Measurements from ENCODE around the gene PLXNA4.

DNA sequence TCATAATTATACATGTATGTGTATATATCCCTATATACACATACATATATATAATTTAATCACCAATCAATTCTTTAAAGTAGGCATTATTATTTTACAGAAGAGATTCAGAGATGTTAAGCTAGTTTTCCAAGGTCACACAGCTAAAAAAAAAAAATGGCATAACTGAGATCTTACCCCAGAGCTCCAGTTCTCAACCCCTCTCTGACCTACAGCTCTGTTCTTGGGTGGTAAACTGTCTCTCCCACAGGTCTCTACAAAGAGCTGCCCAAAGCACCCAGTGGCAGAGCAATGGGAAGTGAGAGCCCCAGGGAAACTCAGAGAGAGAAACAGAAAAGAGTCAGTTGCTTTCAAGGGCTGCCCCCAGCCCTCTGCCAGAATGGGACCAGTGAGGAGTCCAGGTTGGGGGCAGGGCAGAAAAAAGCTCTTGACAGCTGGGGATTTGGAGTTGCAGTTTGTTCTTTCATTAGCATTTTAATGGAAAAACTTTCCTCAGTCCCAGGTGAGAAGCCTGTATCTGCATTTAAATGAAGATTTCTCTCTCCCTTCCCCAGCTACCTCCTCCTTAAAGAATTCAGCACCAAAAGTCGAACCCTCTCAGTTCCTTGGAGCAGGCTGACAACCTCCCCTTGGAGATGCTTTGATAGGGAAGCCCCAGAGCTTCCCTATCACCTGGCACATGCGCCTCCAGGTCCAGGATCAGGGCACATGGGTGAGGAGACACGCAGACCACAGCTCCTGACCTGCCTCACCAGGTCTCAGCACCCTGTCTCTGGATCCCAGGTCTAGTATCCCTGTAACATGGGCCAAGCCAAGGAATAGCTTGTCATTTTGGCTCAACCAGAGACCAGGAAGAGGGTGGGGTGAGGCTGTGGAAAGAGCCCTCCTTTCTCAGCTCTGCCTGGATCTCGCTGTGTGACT, 388.1 kb downstream of the PLXNA4 start:
- TF ChIP-seq MXD4 (CRISPR knock-in tag; IDR thresholded peaks at IDR 0.05; ENCODE audit: borderline replicate concordance): no peak
- TF ChIP-seq, protein P1, sequence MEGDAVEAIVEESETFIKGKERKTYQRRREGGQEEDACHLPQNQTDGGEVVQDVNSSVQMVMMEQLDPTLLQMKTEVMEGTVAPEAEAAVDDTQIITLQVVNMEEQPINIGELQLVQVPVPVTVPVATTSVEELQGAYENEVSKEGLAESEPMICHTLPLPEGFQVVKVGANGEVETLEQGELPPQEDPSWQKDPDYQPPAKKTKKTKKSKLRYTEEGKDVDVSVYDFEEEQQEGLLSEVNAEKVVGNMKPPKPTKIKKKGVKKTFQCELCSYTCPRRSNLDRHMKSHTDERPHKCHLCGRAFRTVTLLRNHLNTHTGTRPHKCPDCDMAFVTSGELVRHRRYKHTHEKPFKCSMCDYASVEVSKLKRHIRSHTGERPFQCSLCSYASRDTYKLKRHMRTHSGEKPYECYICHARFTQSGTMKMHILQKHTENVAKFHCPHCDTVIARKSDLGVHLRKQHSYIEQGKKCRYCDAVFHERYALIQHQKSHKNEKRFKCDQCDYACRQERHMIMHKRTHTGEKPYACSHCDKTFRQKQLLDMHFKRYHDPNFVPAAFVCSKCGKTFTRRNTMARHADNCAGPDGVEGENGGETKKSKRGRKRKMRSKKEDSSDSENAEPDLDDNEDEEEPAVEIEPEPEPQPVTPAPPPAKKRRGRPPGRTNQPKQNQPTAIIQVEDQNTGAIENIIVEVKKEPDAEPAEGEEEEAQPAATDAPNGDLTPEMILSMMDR (IDR thresholded peaks at IDR 0.05): no peak
- TF ChIP-seq, protein P2, sequence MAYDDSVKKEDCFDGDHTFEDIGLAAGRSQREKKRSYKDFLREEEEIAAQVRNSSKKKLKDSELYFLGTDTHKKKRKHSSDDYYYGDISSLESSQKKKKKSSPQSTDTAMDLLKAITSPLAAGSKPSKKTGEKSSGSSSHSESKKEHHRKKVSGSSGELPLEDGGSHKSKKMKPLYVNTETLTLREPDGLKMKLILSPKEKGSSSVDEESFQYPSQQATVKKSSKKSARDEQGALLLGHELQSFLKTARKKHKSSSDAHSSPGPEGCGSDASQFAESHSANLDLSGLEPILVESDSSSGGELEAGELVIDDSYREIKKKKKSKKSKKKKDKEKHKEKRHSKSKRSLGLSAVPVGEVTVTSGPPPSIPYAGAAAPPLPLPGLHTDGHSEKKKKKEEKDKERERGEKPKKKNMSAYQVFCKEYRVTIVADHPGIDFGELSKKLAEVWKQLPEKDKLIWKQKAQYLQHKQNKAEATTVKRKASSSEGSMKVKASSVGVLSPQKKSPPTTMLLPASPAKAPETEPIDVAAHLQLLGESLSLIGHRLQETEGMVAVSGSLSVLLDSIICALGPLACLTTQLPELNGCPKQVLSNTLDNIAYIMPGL (CRISPR knock-in tag; IDR thresholded peaks at IDR 0.05): no peak
- TF ChIP-seq, protein P3, sequence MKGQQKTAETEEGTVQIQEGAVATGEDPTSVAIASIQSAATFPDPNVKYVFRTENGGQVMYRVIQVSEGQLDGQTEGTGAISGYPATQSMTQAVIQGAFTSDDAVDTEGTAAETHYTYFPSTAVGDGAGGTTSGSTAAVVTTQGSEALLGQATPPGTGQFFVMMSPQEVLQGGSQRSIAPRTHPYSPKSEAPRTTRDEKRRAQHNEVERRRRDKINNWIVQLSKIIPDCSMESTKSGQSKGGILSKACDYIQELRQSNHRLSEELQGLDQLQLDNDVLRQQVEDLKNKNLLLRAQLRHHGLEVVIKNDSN (CRISPR knock-in tag; IDR thresholded peaks at IDR 0.05): no peak
- TF ChIP-seq, protein P4, sequence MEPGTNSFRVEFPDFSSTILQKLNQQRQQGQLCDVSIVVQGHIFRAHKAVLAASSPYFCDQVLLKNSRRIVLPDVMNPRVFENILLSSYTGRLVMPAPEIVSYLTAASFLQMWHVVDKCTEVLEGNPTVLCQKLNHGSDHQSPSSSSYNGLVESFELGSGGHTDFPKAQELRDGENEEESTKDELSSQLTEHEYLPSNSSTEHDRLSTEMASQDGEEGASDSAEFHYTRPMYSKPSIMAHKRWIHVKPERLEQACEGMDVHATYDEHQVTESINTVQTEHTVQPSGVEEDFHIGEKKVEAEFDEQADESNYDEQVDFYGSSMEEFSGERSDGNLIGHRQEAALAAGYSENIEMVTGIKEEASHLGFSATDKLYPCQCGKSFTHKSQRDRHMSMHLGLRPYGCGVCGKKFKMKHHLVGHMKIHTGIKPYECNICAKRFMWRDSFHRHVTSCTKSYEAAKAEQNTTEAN (CRISPR knock-in tag; IDR thresholded peaks at IDR 0.05): no peak
- peak; percentile 80; the same call in 1 of the 2 replicates for TF ChIP-seq GTF2I (CRISPR knock-in tag; conservative IDR thresholded peaks at IDR 0.05)
- TF ChIP-seq FOXJ3 (CRISPR knock-in tag; IDR thresholded peaks at IDR 0.05; ENCODE audit: borderline replicate concordance): no peak
- TF ChIP-seq TP53 (CRISPR knock-in tag; IDR thresholded peaks at IDR 0.05): no peak
- no peak for TF ChIP-seq ELF4 (CRISPR knock-in tag; IDR thresholded peaks at IDR 0.05; ENCODE audit: low read depth)
- no peak for TF ChIP-seq ZNF263 (CRISPR knock-in tag; IDR thresholded peaks at IDR 0.05; ENCODE audit: low read depth)

All from WTC11 (cell line).